Heart left ventricle (tissue), 16 donors: ENCODE results near the gene TNS1. TPM values are rescaled to one million over a fixed set of nuclear protein-coding genes. Genes with fewer than 3 reads are reported as not detected.

Experiments used
- ATAC-seq, 4 donors: fragments of 200-7000 bp; cut with Tn5 transposase; one replicate each; pipeline ENCODE4 v1.9.1; 2020 to 2022; ENCODE audit warnings: moderate library complexity in 4 of 4, mild to moderate bottlenecking in 3 of 4, moderate number of reproducible peaks in 1 of 4
- DNase-seq, 5 donors: peaks; one replicate each; pipeline ENCODE4 v3.0.0-alpha.2; 2020
- H3K27ac ChIP-seq, 12 donors: fragments of 200-600 bp; sonication (generic) in 4 of 12; one replicate each; pipeline versions ENCODE4 v1.5.0 to v1.8.0; 2016 to 2022; ENCODE audit warnings: mild to moderate bottlenecking in 2 of 12
- H3K27me3 ChIP-seq, 9 donors: fragments of 200-600 bp; sonication (generic) in 2 of 9; one replicate each; pipeline versions ENCODE4 v1.5.1 to v1.8.0; 2016 to 2022; ENCODE audit warnings: mild to moderate bottlenecking in 3 of 9
- H3K36me3 ChIP-seq, 9 donors: fragments of 200-600 bp; sonication (generic) in 2 of 9; one replicate each; pipeline versions ENCODE4 v1.5.0 to v1.8.0; 2018 to 2022; ENCODE audit warnings: mild to moderate bottlenecking in 2 of 9
- H3K4me1 ChIP-seq, 12 donors: fragments of 200-600 bp; sonication (generic) in 4 of 12; one replicate each; pipeline versions ENCODE4 v1.5.0 to v1.8.0; 2016 to 2022; ENCODE audit warnings: mild to moderate bottlenecking in 3 of 12
- H3K4me3 ChIP-seq, 12 donors: fragments of 200-600 bp; sonication (generic) in 4 of 12; one replicate each; pipeline versions ENCODE4 v1.5.0 to v1.8.0; 2017 to 2022; ENCODE audit warnings: mild to moderate bottlenecking in 9 of 12, moderate library complexity in 4 of 12
- H3K9me3 ChIP-seq, 12 donors: fragments of 200-600 bp; sonication (generic) in 4 of 12; one replicate each; pipeline versions ENCODE4 v1.5.0 to v1.8.0; 2016 to 2022; ENCODE audit warnings: mild to moderate bottlenecking in 1 of 12
- POLR2A ChIP-seq, 2 donors: fragments of 450-650 bp; IDR thresholded peaks; one replicate each; pipeline ENCODE4 v1.6.1; 2017; ENCODE audit warnings: antibody characterized with exemption in 2 of 2, mild to moderate bottlenecking in 2 of 2, moderate library complexity in 2 of 2
- WGBS, 4 donors: extraction: QIAGEN DNeasy Blood & Tissue Kit in 2 of 4; methylation state at CpG; one replicate each; pipeline versions ENCODE4 v1.1.5 to v1.1.7; 2013 to 2018; 5-methylcytosine and 5-hydroxymethylcytosine counted together
- intact Hi-C, 10 donors: fragments of 100-400 bp; cut with DNase I; formaldehyde crosslinking; loops; one replicate each; pipeline versions ENCODE4 v1.11.1 to v1.14.2; 2022
- polyA plus RNA-seq, 2 donors: library from polyadenylated mRNA; stranded (reverse); fragments of 200-250 nt; gene quantifications; one replicate each; pipeline ENCODE4 v1.2.3, GENCODE V29; 2013
- total RNA-seq, 9 donors: library from RNA; depleted of rRNA in 2 of 9; stranded (reverse); fragments of >200 nt in 2 of 9; fragmentation: NEBNext Ultra II Directional in 3 of 9; extraction: Animal tissue kit (Norgen Biotek cat#: 25700) in 3 of 9; gene quantifications; one replicate each; pipeline versions ENCODE4 v1.1.0 to v1.2.4, GENCODE V29; 2016 to 2023
- TF ChIP-seq, protein P1 (sequence below), 12 donors: fragments of 200-600 bp; sonication (generic) in 4 of 12; IDR thresholded peaks; one replicate each; pipeline versions ENCODE4 v1.5.0 to v1.8.0; 2018 to 2022; ENCODE audit warnings: antibody characterized with exemption in 12 of 12, mild to moderate bottlenecking in 5 of 12
- donor health status: ischemic (EF 13 %, LVEDD 7.1; RV severe dilation, severe dysfunction).
- donor health status: healthy with polysubstance abuse.
- donor health status: DM: no; HTN: yes; CAD: no.
- donor health status: DM: no; HTN: no; CAD: no.
- donor health status: ischemic (EF 25% LVEDD 6.9; RV normal size, moderate dysfunction).
- donor health status: ischemic (EF 25% LVEDD 5.7; RV mildly dilated, moderate dysfunction).
- donor health status: healthy.
- donor health status: DM: yes; HTN: yes; CAD: no.
- donor health status: ischemic (EF 35%, LVEDD 5.7; RV mildly dilated, moderate dysfunction).
- donor health status: nonischemic (EF 11% LVEDD 7.7; RV severe dilation, severe dysfunction).
- donor health status: DM: yes; HTN: yes; CAD: no.
- donor health status: PGD.
- donor health status: ischemic (EF 29% LVEDD 5.4; RV normal size, mild dysfunction).
- donor health status: nonischemic (EF 23%, LVEDD 6.1; RV moderate dilation, normal function).

TNS1 gene
- total and polyA plus RNA-seq, 11 donors: 243 to 899 (median 669) TPM

DNA sequence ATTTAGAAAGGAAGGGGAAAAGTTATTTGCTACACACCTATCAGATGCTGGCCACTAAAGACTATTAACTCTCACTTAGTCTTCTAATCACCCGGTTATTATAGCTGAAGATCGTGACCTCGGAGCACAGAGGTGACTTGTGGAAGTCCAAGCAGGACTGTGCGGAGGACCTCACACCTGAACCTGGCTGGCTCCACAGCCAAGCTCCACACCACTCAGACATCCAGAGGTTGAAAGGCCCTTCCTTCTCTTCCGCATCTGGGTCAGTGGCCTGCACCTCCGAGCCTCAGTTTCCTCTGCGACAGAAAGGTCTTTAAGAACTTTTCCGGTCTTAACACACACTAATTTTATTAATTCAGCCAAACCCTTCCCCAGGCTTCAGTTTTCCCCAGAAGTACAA lies 57.9 kb downstream of the TNS1 start:
- H3K4me1 ChIP-seq: peaks cover 4 to 80% (median 57%) of the 10 kb centered on the region in 12 donors
- H3K27ac ChIP-seq: peak overlapping the region in 6 of 12 donors; percentile 12 to 97 (median 94)
- intact Hi-C loops: loop anchor here in 9 of 10 donors (1.0 to 5.0 kb wide), 7 partner anchors 37 to 158 kb away; no protein-coding TSS in a partner anchor
- no peaks in the 10 kb centered on the region for H3K27me3 ChIP-seq
- TF ChIP-seq POLR2A (IDR thresholded peaks at IDR 0.05): no peak
- TF ChIP-seq, protein P1, sequence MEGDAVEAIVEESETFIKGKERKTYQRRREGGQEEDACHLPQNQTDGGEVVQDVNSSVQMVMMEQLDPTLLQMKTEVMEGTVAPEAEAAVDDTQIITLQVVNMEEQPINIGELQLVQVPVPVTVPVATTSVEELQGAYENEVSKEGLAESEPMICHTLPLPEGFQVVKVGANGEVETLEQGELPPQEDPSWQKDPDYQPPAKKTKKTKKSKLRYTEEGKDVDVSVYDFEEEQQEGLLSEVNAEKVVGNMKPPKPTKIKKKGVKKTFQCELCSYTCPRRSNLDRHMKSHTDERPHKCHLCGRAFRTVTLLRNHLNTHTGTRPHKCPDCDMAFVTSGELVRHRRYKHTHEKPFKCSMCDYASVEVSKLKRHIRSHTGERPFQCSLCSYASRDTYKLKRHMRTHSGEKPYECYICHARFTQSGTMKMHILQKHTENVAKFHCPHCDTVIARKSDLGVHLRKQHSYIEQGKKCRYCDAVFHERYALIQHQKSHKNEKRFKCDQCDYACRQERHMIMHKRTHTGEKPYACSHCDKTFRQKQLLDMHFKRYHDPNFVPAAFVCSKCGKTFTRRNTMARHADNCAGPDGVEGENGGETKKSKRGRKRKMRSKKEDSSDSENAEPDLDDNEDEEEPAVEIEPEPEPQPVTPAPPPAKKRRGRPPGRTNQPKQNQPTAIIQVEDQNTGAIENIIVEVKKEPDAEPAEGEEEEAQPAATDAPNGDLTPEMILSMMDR (IDR thresholded peaks at IDR 0.05): no peak
- 66 to 75% (median 71%) methylated on average over 8 of the region's 8 CpGs for WGBS, 4 donors
- no peaks in the 10 kb centered on the region for H3K36me3 ChIP-seq
- no peaks in the 10 kb centered on the region for H3K9me3 ChIP-seq
- peak overlapping the region in 1 of 12 donors; percentile 81 for H3K4me3 ChIP-seq
- ATAC-seq (no peak), DNase-seq (peak in 1 of 5 donors; percentile 13)

DNA sequence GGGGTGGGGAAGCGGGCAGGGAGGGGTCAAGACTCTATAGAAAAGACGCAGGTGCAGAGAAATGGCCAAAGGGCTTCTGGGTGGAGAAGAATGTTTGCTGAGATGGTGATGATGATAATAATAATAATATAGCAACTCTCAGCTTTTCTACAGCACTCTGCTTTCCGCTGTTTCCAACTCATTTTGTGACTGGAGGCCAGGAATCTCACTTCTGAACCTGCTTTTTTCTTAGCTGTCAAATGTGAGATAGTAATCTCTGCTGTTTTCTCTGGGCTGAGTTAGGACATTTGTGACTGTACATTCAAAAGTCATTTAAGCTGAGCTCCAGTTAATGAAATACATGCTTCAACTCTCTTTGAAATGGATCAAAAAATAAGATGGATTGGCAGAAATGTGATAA lies 58.4 kb downstream of the TNS1 start:
- intact Hi-C loops: loop anchor here in 9 of 10 donors (1.0 to 5.0 kb wide), 7 partner anchors 38 to 157 kb away; no protein-coding TSS in a partner anchor
- Histone ChIP-seq H3K36me3 (no peaks in the 10 kb centered on the region), H3K9me3 (no peaks in the 10 kb centered on the region), H3K27me3 (no peaks in the 10 kb centered on the region), H3K4me1 (peaks cover 4 to 82% (median 60%) of the 10 kb centered on the region in 12 donors), H3K27ac (peak overlapping the region; percentile 92 to 99 (median 96)), H3K4me3 (peak overlapping the region in 11 of 12 donors; percentile 66 to 95 (median 83))
- 24 to 41% (median 38%) methylated on average over 3 of the region's 3 CpGs for WGBS, 4 donors
- DNase-seq: no peak
- TF ChIP-seq POLR2A (IDR thresholded peaks at IDR 0.05): no peak
- TF ChIP-seq, protein P1 (IDR thresholded peaks at IDR 0.05): no peak
- no peak for ATAC-seq

DNA sequence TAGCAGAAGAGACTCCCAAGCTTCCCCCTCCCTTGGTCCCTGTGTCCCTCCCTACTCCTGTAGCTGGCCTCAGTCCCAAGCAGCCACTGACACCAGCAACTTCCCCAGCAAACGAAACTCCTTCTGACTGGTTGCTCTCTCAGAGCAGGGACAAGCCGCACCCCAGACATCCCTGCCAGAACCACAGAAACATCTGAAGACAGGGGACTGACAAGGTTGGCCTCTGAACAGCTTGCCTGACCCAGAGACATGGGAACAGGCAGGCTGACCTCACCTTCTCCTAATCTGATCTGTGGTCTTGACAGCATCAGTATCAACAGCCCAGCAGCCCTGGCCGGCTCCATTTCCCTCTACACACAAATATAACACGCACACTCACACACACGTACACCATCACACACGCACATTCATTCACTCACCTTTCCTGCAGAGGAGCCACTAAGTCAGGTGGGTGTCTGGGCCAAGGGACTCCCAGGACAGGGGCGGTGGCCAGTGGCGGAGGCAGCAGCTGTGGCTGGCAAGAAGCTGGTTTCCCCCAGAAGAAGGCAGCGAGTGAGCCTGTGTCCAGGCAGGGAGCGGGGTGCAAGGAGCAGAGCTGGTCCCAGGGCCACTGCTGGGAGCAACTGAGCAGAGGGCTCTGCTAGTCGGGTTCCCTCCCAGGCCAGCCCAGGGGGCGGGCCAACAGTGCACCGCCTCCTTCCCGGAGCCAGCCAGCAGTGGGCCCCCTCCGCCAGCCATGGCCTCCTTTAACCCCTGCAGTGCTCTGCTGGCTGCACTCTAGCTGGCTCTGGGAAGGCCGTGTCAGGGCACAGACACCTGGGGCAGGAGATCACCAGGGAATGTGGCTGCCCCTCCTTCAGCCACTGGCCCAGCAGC lies 59.1 kb downstream of the TNS1 start:
- H3K4me1 ChIP-seq: peaks cover 8 to 82% (median 65%) of the 10 kb centered on the region in 12 donors
- DNase-seq: peak; percentile 91 to 94 (median 92)

More for the DNA sequence above, 59.1 kb downstream of the TNS1 start:
- ATAC-seq: peak; percentile 87 to 90 (median 90)
- H3K27ac ChIP-seq: peak overlapping the region; percentile 92 to 99 (median 96)
- peaks cover 0 to 2% (median 0%) of the 10 kb centered on the region in 9 donors for H3K36me3 ChIP-seq
- intact Hi-C loops: loop anchor here in 9 of 10 donors (1.0 to 5.0 kb wide), 8 partner anchors 39 to 156 kb away; no protein-coding TSS in a partner anchor
- TF ChIP-seq POLR2A (IDR thresholded peaks at IDR 0.05): peak; percentile 64 to 96
- TF ChIP-seq, protein P1 (IDR thresholded peaks at IDR 0.05): peak; percentile 24 to 67 (median 52)
- peak overlapping the region; percentile 56 to 95 (median 82) for H3K4me3 ChIP-seq
- no peaks in the 10 kb centered on the region for H3K9me3 ChIP-seq
- 0 to 3% (median 1%) methylated on average over 10 to 16 of the region's 16 CpGs for WGBS, 4 donors
- no peaks in the 10 kb centered on the region for H3K27me3 ChIP-seq
